Activated naive CD4-positive, alpha-beta T cell treated with anti-CD3 and anti-CD28 coated beads, Interleukin-2, amount 50 U/mL, for 24 hours (primary cell): ENCODE results near the gene TMEM43.

Experiments used
- H3K27ac Mint-ChIP-seq: one replicate; pipeline ENCODE4 v1.8.0; 2021; ENCODE audit warnings: mild to moderate bottlenecking, mixed read lengths
- H3K27me3 Mint-ChIP-seq: one replicate; pipeline ENCODE4 v1.8.0; 2021; ENCODE audit warnings: mixed read lengths
- H3K36me3 Mint-ChIP-seq: one replicate; pipeline ENCODE4 v1.8.0; 2021; ENCODE audit warnings: mixed read lengths
- H3K4me1 Mint-ChIP-seq: one replicate; pipeline ENCODE4 v1.8.0; 2021; ENCODE audit warnings: mixed read lengths
- H3K4me3 Mint-ChIP-seq: one replicate; pipeline ENCODE4 v1.8.0; 2021; ENCODE audit warnings: mild to moderate bottlenecking, mixed read lengths
- H3K9me3 Mint-ChIP-seq: one replicate; pipeline ENCODE4 v1.8.0; 2021; ENCODE audit warnings: mixed read lengths

Gene TMEM43

DNA sequence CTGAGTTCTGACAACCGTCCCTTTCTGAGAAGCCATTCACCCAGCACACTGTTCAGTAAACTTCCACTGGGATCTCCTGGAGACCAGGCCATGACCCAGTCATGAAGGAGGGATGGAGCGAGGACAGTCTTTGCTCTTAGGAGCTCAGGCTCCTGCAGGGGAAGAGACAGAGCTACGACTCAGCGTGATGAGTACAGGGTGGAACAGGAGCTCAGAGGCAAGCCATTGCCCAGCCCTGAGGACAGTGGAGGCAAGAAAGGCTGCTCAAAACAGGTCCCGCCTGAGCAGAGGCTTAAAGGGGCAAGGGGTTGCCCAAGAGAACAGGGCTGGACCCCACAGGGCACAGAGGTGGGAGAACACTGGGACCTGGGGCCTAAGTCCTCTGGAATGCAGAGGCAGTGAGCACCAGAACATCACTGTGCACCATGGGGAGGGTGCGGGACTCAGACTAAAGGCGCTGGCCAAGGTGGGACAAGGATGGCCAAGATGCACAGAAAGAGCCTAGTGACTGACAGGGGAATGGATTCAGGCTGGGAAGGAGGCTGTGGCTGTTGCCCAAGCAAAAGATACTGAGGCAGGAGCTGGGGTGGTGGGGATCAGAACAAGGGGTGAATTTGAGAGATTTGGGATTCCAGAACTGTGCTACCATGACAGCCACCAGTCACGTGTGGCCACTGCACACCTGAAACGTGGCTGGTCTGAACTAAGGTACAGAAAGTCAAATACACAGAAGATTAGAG, 25.8 kb downstream of the TMEM43 start:
- Mint-ChIP-seq H3K9me3 (no peaks in the 10 kb centered on the region), H3K4me1 (peaks cover 19% of the 10 kb centered on the region), H3K27ac (no peak overlapping the region), H3K4me3 (no peak overlapping the region), H3K36me3 (peaks cover 8% of the 10 kb centered on the region), H3K27me3 (no peaks in the 10 kb centered on the region)

DNA sequence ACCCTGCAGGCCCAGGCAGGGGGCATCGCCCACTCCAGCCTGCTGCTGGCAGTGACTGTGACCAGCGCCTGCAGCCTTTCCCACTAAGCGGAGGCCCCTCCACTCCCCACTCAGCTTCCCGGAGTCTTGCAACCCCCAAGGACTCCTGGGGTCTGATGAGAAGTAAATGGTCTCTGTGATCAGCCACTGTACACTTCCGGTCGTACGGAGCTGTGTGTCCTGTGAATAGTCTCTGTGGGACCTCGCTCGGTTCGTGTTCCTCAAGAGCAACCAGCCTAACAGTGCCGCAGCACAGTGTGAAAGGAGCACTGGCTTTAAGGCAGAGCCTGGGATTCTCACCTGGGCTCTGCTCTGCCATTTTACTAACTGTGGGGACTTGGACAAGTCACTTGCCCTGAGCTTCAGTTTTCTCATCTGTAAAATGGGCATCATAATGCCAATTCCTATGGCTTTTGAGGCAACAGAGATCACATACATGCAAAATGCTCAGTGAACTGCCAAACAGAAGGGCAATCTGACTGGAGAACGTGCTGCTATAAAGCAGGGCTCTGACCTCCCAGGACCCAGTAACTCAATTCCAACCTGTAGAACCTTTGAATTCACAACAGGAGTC, 26.7 kb downstream of the TMEM43 start:
- Mint-ChIP-seq H3K9me3 (no peaks in the 10 kb centered on the region), H3K4me1 (peaks cover 15% of the 10 kb centered on the region), H3K27ac (no peak overlapping the region), H3K27me3 (no peaks in the 10 kb centered on the region), H3K4me3 (no peak overlapping the region), H3K36me3 (peaks cover 11% of the 10 kb centered on the region)

DNA sequence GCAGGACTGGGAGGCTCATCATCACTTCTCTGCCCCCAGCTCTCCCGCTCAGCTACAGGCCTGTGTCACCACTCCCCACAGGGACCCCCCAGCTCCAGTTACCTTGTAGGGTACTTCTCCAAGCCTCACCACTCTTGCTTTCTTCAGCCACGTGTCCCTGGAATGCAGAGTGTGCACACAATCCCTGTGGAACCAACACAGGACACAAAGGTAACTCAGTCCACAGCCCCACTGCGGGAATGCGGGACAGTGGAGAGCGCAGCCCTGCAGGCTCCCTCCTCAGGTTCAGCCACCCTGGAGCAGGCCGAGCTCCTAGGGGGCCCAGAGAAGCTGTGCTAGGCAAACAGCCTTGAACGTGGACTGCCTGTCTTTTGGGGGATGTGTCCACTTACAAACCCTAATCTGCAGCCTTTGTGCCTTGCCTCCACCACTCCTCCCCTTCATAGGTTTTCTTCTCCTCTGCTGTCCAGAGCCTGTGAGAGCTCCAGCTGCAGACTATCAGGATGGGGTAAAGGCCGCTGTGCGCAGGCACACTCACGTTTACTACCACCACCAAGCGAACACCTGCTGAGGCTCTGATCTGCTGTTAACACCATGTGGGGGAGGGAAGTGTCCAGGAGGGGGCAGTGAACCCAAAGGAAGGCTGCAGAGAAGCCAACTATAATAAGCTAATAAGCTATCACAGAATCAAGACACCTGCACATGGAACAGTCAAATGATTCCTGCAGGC, 27.5 kb downstream of the TMEM43 start:
- H3K27me3 Mint-ChIP-seq = no peaks in the 10 kb centered on the region
- H3K27ac Mint-ChIP-seq = no peak overlapping the region
- H3K9me3 Mint-ChIP-seq = no peaks in the 10 kb centered on the region
- H3K4me1 Mint-ChIP-seq = peaks cover 21% of the 10 kb centered on the region
- H3K4me3 Mint-ChIP-seq = no peak overlapping the region
- H3K36me3 Mint-ChIP-seq = peaks cover 8% of the 10 kb centered on the region

DNA sequence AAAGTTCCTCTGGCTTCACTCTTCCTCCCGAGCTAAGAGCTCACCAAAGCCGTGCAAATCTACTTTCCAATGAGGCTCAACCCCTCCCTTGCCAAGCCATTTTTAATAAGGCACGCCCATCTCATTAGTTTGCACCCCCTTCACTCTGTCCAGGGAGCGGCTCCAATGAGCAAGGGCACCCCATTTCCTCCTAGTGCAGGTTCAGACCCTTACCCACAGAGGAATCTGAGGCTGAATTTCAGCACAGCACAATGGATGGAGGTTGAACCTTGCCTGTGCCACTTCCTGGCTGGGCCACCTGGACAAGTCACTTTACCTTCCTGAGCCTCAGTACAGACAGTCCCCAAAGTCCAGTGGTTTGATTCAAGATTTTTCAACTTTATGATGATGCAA, 28.1 kb downstream of the TMEM43 start:
- no peak overlapping the region for H3K27ac Mint-ChIP-seq
- H3K4me3 Mint-ChIP-seq = no peak overlapping the region
- peaks cover 7% of the 10 kb centered on the region for H3K36me3 Mint-ChIP-seq
- H3K9me3 Mint-ChIP-seq = no peaks in the 10 kb centered on the region
- H3K4me1 Mint-ChIP-seq = peaks cover 21% of the 10 kb centered on the region
- H3K27me3 Mint-ChIP-seq = no peaks in the 10 kb centered on the region

DNA sequence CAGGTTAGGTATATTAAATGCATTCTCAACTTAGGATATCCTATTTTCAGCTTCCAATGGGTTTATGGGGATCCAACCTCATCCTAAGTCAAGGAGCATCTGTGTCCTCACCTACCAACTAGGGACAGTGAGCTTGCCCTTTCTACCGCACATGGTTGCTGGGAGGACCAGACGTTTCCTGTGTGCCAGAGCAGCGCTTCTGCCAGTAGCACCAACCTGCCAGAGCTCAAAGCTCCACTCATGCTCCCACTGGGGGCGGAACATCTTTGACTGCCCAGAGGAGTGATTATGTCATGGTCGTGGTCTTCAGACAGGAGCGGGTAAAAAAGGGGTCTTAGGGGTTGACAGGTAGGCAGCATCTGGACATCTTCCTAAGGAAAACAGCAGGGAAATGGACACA, 28.8 kb downstream of the TMEM43 start:
- Mint-ChIP-seq H3K27me3 (no peaks in the 10 kb centered on the region), H3K27ac (peak overlapping the region; percentile 36), H3K4me1 (peaks cover 21% of the 10 kb centered on the region), H3K4me3 (no peak overlapping the region), H3K9me3 (no peaks in the 10 kb centered on the region), H3K36me3 (peaks cover 8% of the 10 kb centered on the region)

DNA sequence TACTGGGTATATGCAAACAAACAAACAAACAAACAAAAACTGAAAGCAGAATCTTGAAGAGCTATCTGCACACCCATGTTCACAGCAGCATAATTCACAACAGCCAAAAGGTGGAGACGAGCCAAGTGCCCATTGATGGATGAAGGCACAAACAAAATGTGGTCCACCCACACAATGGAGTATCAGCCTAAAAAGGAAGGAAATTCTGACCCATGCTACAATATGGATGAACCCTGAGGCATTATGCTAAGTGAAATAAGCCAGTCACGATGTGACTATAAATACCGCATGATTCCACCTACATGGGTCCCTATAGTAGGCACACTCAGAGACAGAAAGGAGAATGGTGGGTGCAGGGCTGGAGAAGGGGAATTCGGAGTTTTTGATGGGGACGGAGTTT, 29.4 kb downstream of the TMEM43 start:
- Mint-ChIP-seq H3K4me3 (no peak overlapping the region), H3K27ac (peak overlapping the region; percentile 48), H3K4me1 (peaks cover 21% of the 10 kb centered on the region), H3K9me3 (no peaks in the 10 kb centered on the region), H3K27me3 (no peaks in the 10 kb centered on the region), H3K36me3 (peaks cover 11% of the 10 kb centered on the region)

DNA sequence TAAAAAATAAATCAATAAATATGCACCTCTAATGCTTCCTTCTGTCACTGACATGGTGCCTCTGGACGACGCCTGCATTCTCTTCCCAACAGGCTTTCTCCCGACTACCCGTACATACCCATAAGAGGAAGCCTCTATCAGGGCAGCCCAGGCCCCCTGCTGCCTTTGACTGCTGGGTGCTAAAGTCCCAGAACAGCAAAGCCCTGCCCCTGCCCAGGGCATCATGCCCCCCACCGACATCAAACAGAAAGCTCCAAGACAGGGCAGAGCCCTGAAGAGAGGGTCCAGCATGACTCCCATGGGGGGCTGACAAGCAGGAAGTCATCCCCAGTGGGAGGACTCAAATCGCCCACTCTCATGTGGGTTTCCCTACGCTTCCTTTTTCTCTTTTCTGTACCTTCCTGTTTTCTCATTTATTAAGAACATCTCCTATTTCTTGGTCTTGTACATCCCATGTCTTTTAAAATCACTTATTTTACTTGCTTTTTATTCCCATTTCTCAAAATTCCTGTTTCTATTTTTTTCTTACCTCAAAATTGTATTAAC, 30.1 kb downstream of the TMEM43 start:
- Mint-ChIP-seq H3K4me3 (no peak overlapping the region), H3K27me3 (no peaks in the 10 kb centered on the region), H3K36me3 (peaks cover 11% of the 10 kb centered on the region), H3K4me1 (peaks cover 21% of the 10 kb centered on the region), H3K27ac (peak overlapping the region; percentile 74), H3K9me3 (no peaks in the 10 kb centered on the region)

DNA sequence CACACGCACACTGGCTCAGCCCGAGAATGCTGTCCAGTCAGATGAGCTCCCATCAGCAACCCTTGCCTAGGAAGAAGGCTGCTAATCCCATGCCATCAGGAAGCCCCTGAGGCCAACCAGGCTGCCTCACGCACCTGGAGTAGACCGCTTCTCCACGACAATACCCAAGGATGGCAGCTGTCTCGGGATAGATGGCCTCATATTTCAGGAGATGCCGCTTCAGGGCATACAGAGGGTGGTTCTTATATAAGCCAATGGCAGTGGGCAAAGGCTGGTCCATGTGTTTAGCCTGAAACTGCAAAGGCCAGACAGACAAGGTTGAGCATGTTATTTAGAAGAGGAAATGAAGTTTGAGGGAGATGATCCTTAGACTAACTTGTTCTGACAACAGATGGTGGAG, 31.3 kb downstream of the TMEM43 start:
- no peaks in the 10 kb centered on the region for H3K27me3 Mint-ChIP-seq
- H3K4me1 Mint-ChIP-seq = peaks cover 21% of the 10 kb centered on the region
- H3K9me3 Mint-ChIP-seq = peaks cover 3% of the 10 kb centered on the region
- H3K36me3 Mint-ChIP-seq = peaks cover 20% of the 10 kb centered on the region
- no peak overlapping the region for H3K27ac Mint-ChIP-seq
- H3K4me3 Mint-ChIP-seq = no peak overlapping the region

DNA sequence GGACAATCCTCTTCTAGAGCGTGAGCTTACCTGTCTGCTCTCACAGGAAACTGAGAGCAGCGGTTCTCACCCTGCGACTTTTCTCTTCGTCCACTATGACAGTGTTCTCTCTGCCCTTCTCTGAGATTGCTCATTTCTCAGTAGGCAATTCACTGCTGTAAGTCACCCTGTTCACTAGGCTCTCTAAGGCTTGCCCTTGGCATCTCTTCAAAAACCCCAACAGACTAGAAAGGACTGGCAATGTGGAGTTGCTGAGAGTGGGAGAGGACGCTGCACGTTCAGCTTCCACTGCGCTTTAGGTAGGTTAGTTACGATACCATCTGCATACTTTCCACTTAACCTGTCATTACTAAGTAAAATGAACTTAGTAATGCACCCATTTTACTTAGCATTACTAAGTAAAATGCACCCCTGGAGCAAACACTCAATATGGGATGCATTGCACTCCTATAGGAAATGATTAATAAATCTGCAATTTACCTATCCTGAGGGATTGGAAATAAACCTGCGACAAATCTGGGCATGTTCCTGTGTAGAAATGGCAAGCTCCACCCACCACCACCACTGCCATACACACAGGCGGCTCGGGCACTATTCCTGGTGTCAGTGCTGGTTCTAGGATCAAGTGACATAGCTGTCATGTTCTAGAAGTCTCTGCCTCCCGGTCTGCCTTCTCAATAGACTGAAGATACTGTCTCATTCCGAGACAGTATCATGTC, 32.1 kb downstream of the TMEM43 start:
- H3K36me3 Mint-ChIP-seq = peaks cover 28% of the 10 kb centered on the region
- H3K4me3 Mint-ChIP-seq = no peak overlapping the region
- H3K27ac Mint-ChIP-seq = no peak overlapping the region
- H3K9me3 Mint-ChIP-seq = peaks cover 11% of the 10 kb centered on the region
- H3K27me3 Mint-ChIP-seq = no peaks in the 10 kb centered on the region
- H3K4me1 Mint-ChIP-seq = peaks cover 21% of the 10 kb centered on the region

DNA sequence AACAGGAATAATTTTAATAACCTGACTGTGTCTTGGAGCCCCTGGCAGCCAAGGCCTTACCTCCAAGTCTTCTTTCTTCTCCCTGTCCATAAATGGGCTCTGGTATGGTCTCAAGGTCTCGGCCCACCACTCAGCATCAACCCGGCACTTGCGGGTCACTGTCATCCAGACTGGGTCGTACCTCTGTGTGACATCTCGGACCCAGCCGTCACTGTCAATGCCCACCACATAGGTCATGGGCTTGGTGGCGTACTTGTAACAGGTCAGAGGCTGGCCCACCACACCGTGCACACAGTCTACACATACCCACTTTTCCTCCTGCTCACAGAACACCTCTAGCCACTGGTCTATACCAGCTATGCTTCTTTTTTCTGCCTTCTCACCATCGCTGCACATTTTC, 33.1 kb downstream of the TMEM43 start:
- Mint-ChIP-seq H3K4me3 (no peak overlapping the region), H3K4me1 (peaks cover 21% of the 10 kb centered on the region), H3K27ac (no peak overlapping the region), H3K9me3 (peaks cover 11% of the 10 kb centered on the region), H3K27me3 (no peaks in the 10 kb centered on the region), H3K36me3 (peaks cover 38% of the 10 kb centered on the region)

DNA sequence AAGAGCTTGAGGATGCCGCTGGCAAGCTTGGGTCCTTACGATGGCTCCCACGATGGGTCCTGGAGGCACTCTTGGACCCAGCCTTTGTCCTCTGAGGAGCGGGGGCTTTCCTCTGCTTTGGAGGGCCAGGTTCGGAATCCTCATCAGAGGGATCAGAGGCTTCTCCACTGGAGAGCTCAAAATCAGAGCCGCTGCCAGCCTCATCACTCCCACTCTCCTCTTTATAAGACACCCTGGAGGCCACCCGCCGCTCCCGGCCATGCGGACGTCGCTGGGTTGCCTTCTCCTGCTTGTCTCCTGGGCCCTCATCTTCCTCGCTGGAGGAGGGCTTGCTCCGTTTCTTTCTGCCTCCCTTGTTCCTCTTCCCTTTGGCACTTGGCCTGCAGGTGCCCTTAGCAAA, 33.5 kb downstream of the TMEM43 start:
- H3K27ac Mint-ChIP-seq = no peak overlapping the region
- no peaks in the 10 kb centered on the region for H3K27me3 Mint-ChIP-seq
- H3K4me3 Mint-ChIP-seq = no peak overlapping the region
- peaks cover 11% of the 10 kb centered on the region for H3K9me3 Mint-ChIP-seq
- peaks cover 41% of the 10 kb centered on the region for H3K36me3 Mint-ChIP-seq
- peaks cover 21% of the 10 kb centered on the region for H3K4me1 Mint-ChIP-seq

DNA sequence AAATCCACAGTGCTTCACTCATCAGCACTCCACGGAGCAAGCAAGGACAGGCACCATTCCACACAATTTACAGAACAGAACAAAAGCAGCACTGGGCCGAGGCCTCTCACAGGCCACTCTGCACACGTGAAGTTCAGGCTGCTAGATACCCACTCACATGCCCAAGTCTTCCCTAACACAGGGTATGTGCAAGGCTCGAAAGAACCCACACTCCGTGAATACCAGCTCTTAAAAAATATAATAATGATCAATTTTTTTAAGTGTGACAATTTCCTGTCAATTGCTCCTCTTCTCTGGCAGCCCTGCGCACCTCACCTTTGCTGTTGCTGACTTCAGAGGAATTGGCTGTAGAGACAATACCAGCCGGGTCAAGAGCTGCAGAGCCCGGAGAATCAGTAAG, 34.6 kb downstream of the TMEM43 start:
- Mint-ChIP-seq H3K27me3 (no peaks in the 10 kb centered on the region), H3K27ac (no peak overlapping the region), H3K4me3 (no peak overlapping the region)

DNA sequence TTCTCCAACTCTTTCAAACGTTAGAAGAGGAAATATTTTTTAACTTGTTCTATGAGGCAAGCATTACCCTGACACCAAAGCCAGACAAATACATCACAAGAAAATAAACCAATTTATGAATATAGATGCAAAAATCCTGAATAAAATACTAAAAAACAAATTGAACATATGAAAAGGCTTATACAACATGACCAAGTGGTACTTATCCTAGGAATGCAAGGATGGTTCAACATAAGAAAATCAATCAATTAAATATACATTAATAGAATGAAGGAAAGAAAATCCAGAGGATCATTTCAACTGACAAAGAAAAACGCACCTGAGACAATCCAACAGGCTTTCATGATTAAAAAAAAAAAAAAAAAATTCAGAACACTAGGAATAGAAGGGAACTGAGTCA, 36.4 kb downstream of the TMEM43 start:
- H3K9me3 Mint-ChIP-seq = peaks cover 11% of the 10 kb centered on the region
- peaks cover 7% of the 10 kb centered on the region for H3K4me1 Mint-ChIP-seq
- no peak overlapping the region for H3K4me3 Mint-ChIP-seq
- H3K36me3 Mint-ChIP-seq = peaks cover 56% of the 10 kb centered on the region
- H3K27ac Mint-ChIP-seq = no peak overlapping the region
- no peaks in the 10 kb centered on the region for H3K27me3 Mint-ChIP-seq

More for the DNA sequence above, 34.6 kb downstream of the TMEM43 start:
- Mint-ChIP-seq H3K9me3 (peaks cover 11% of the 10 kb centered on the region), H3K4me1 (peaks cover 18% of the 10 kb centered on the region), H3K36me3 (peaks cover 47% of the 10 kb centered on the region)

DNA sequence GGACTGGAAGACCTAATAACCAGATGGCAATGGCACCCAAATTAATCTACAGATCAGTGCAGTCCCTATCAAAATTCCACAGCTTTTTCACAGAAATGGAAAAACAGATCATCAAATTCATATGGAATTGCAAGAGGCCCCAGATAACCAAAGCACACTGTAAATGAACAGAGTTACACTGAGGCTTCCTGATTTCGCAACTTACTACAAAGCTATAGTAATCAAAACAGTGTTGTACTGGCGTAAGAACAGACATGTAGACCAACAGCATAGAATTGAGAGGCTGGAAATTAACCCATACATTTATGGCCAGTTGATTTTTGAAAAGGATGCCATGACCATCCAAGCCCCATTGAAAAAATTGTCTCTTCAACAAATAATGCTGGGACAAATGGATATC, 37.3 kb downstream of the TMEM43 start:
- Mint-ChIP-seq H3K4me3 (no peak overlapping the region), H3K27ac (no peak overlapping the region), H3K4me1 (peaks cover 4% of the 10 kb centered on the region), H3K27me3 (no peaks in the 10 kb centered on the region), H3K36me3 (peaks cover 54% of the 10 kb centered on the region), H3K9me3 (peaks cover 11% of the 10 kb centered on the region)

DNA sequence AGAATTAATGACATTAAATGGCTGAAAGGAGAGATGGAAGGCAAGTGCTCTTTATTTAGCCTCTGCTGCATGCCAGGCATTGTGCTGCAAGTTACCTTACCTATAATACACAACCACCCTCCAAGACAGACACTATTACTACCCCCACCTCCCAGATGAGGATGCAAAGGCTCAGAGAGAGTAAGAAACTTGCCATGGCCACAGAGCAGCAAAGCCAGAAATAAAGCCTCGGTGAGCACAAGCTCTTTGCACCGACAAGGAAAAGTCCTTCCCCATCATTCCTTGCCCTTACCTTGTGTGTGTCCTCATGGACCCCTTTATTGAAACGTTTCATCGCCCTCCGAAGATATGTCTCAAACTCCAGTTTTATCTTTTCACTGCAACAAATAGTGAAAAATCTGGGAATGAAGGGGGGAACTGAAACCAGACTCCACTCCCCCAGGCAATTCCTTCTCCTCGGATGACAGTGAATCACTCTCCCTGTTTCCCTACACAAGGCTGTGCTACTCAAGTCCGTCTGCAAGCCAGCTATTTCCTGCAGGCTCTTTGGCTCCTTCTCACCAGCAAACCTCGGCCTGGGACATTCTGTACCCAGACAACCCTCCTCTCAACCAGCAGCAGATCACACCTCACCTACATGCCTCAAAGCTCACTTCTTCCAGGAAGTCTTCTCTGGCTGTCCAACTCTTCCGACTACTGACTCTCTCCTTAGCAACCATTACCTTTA, 42.2 kb downstream of the TMEM43 start:
- peaks cover 60% of the 10 kb centered on the region for H3K36me3 Mint-ChIP-seq
- peaks cover 34% of the 10 kb centered on the region for H3K4me1 Mint-ChIP-seq
- H3K27ac Mint-ChIP-seq = no peak overlapping the region
- no peaks in the 10 kb centered on the region for H3K27me3 Mint-ChIP-seq
- H3K4me3 Mint-ChIP-seq = no peak overlapping the region
- peaks cover under 1% of the 10 kb centered on the region for H3K9me3 Mint-ChIP-seq
